ENCODE measurements around the gene RASSF5. TPM values are rescaled to one million over a fixed set of nuclear protein-coding genes. Genes with fewer than 3 reads are reported as not detected.

Gene RASSF5
- polyA plus RNA-seq, 1 of the 3 experiments (the other 2 are of a cell fraction): 2.2 TPM

GRCh38 chr1:206521127-206521526, 13.8 kb downstream of the RASSF5 start:
- Histone ChIP-seq H3K4me2 (no peak overlapping the region), H3K27ac (ENCODE audit: low read depth in 2 of 2, low read length in 1 of 2) (no peak overlapping the region), H3K4me3 (ENCODE audit: low read depth in 2 of 2, low read length in 1 of 2) (no peak overlapping the region), H3F3A (replicated peaks; ENCODE audit: insufficient read depth) (no peaks in the 10 kb centered on the region), H3K4me1 (ENCODE audit: control insufficient read depth in 1 of 2, insufficient read depth in 2 of 2, low read depth in 1 of 2, low read length in 1 of 2) (no peaks in the 10 kb centered on the region), H3K79me2 (ENCODE audit: insufficient read depth) (no peaks in the 10 kb centered on the region), H3K36me3 (replicated peaks in 1 of 2; ENCODE audit: control insufficient read depth in 1 of 2, insufficient read depth in 2 of 2, low read length in 1 of 2) (no peaks in the 10 kb centered on the region), H3K9me2 (no peaks in the 10 kb centered on the region), H4K20me1 (ENCODE audit: insufficient read depth) (no peaks in the 10 kb centered on the region), H2AFZ (ENCODE audit: low read depth) (no peak overlapping the region), H3K27me3 (ENCODE audit: insufficient read depth) (no peaks in the 10 kb centered on the region), H3K9me3 (no peaks in the 10 kb centered on the region), H3K9ac (no peak overlapping the region)
- DNase-seq: no peak
- CTCF ChIA-PET: interaction anchor here (1.0 to 1.5 kb wide), 3 partner anchors 21 to 31 kb away, joined by 4 to 5 read pairs (median 5); no protein-coding TSS in a partner anchor
- TF ChIP-seq SIN3A (IDR thresholded peaks at IDR 0.05; ENCODE audit: borderline replicate concordance, low read depth, low read length) (no peak), POLR2AphosphoS5 (IDR thresholded peaks at IDR 0.05; ENCODE audit: low read depth, low read length) (no peak), CHD2 (IDR thresholded peaks at IDR 0.05; ENCODE audit: low read length, partially characterized antibody) (no peak), FOXJ3 (CRISPR knock-in tag; IDR thresholded peaks at IDR 0.05) (no peak), EP300 (IDR thresholded peaks at IDR 0.05; ENCODE audit: borderline replicate concordance in 1 of 2, low read depth in 1 of 2, low read length in 1 of 2) (no peak), GABPA (IDR thresholded peaks at IDR 0.05; ENCODE audit: low read depth) (no peak), USF1 (IDR thresholded peaks at IDR 0.05; ENCODE audit: borderline replicate concordance, low read depth) (no peak)
- 87% methylated on average over 5 of the region's 5 CpGs for WGBS (ENCODE audit: low lambda C conversion rate)
- POLR2A ChIA-PET: no interaction called here

- POLR2A ChIA-PET: no interaction called here
- no peaks in the 10 kb centered on the region for H4K20me1 ChIP-seq (ENCODE audit: insufficient read depth)
- H3K27me3 ChIP-seq (ENCODE audit: insufficient read depth): no peaks in the 10 kb centered on the region
- 86% methylated on average over 6 of the region's 8 CpGs for WGBS (ENCODE audit: low lambda C conversion rate)
- H3K9ac ChIP-seq: no peak overlapping the region
- no peaks in the 10 kb centered on the region for H3K9me2 ChIP-seq
- no peak overlapping the region for H3K27ac ChIP-seq (ENCODE audit: low read depth in 2 of 2, low read length in 1 of 2)
- H3K9me3 ChIP-seq: no peaks in the 10 kb centered on the region
- no peak for DNase-seq
- TF ChIP-seq MEF2A (IDR thresholded peaks at IDR 0.05; ENCODE audit: borderline replicate concordance, low read depth) (no peak), RCOR1 (IDR thresholded peaks at IDR 0.05; ENCODE audit: low read length) (no peak), FOXM1 (IDR thresholded peaks at IDR 0.05; ENCODE audit: low read depth) (no peak), TCF12 (IDR thresholded peaks at IDR 0.05) (no peak), USF2 (IDR thresholded peaks at IDR 0.05; ENCODE audit: borderline replicate concordance, low read depth, low read length) (no peak), JUND (IDR thresholded peaks at IDR 0.05) (no peak), IRF3 (IDR thresholded peaks at IDR 0.05; ENCODE audit: low read depth, low read length) (no peak), MAX (IDR thresholded peaks at IDR 0.05; ENCODE audit: low read depth) (no peak), RAD21 (IDR thresholded peaks at IDR 0.05; ENCODE audit: low read length) (no peak), ZBTB33 (IDR thresholded peaks at IDR 0.05; ENCODE audit: borderline replicate concordance, low read depth) (no peak), FOXJ3 (CRISPR knock-in tag; IDR thresholded peaks at IDR 0.05) (no peak), RXRA (IDR thresholded peaks at IDR 0.05; ENCODE audit: borderline replicate concordance, low read depth) (no peak), POLR2AphosphoS5 (IDR thresholded peaks at IDR 0.05; ENCODE audit: low read depth, low read length) (no peak), RFX5 (IDR thresholded peaks at IDR 0.05; ENCODE audit: low read length) (no peak)
- no peaks in the 10 kb centered on the region for H3F3A ChIP-seq (replicated peaks; ENCODE audit: insufficient read depth)
- no peaks in the 10 kb centered on the region for H3K79me2 ChIP-seq (ENCODE audit: insufficient read depth)
- no peak overlapping the region for H2AFZ ChIP-seq (ENCODE audit: low read depth)
- no peak overlapping the region for H3K4me2 ChIP-seq
- H3K4me3 ChIP-seq (ENCODE audit: low read depth in 2 of 2, low read length in 1 of 2): no peak overlapping the region
- CTCF ChIA-PET: interaction anchor here (0.7 to 1.8 kb wide), 7 partner anchors 16 to 141 kb away, joined by 3 to 5 read pairs (median 4); partner anchors contain the start of gene EIF2D
- no peaks in the 10 kb centered on the region for H3K36me3 ChIP-seq (replicated peaks in 1 of 2; ENCODE audit: control insufficient read depth in 1 of 2, insufficient read depth in 2 of 2, low read length in 1 of 2)
- H3K4me1 ChIP-seq (ENCODE audit: control insufficient read depth in 1 of 2, insufficient read depth in 2 of 2, low read depth in 1 of 2, low read length in 1 of 2): no peaks in the 10 kb centered on the region
Observed at GRCh38 chr1:206521694-206522402, 14.5 kb downstream of the RASSF5 start.
